Superior temporal gyrus (tissue), 1 donor: ENCODE data around the gene NR5A1.

Source experiments
- DNase-seq: peaks from one replicate; pipeline ENCODE4 v3.0.0-alpha.2; 2016; ENCODE audit errors: extremely low spot score

The NR5A1 gene

DNA sequence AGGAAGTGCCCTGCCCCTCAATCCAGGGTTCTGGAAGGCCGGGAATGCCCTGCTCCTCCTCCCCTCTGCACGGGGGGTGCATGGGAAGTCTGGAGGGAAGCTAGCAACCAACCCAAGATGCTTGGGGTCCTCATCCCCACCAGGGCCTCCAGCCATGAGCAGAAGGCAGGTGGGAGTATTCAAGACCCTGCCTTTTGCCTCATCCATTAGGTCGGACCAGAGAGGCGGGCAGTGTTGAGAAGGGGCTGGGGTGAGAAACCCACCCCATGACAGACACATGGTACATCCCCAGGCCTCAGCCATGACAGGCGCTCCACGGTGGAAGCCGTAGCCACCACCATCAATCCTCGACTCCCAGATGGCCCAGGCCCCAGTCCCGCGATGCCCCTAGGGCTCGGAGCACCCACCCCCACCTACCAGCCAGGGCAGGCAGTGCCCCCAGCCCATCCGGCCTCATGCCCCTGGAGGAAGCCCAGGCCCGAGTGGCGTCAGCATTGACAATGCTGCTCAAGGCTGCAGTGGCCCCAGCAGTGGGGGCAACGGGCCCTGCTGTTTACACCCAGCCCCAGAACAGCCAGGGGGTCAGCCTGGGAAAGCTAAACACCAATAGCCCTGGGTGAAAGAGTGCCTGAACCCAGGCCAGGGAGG is 8.6 kb downstream of the NR5A1 start:
- no peak for DNase-seq

DNA sequence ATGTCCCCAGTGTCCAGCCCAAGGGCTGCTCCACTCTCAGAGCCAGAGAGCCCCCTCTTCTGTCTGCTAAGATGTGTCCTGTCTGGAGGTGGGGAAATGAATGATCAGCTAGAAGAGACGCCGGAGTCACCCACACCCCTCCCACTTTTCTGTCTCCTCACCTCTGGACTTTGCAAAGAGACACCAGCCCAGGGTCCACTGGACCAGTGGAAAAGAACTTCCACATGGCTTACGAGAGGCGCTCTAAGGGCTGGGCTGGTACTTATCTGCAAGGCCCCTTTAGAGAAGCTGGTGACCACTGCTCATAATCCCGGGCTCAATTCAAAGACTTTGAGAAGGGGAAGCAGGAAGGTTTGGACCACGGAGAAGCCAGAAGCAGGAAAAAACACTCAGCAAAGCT is 9.2 kb downstream of the NR5A1 start:
- no peak for DNase-seq

DNA sequence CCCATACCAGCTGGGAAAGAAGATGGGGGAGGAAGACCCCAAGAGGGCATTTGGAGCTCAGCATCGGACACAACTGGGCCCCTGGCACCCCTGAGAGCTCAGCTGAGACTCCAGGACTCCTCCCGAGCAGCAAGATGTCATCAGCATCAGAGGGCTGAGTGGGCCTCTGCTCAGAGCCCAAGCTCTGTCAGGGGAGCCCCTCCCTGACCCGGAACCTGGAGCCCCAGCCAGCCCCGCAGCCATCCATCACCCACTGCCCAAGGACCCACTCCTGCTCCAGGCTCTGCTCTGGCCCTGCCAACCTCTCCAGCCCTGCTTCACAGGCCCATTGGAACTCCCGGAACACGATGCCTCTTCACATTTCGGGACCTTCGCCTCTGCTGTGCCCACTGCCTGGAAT is 9.8 kb downstream of the NR5A1 start:
- no peak for DNase-seq

DNA sequence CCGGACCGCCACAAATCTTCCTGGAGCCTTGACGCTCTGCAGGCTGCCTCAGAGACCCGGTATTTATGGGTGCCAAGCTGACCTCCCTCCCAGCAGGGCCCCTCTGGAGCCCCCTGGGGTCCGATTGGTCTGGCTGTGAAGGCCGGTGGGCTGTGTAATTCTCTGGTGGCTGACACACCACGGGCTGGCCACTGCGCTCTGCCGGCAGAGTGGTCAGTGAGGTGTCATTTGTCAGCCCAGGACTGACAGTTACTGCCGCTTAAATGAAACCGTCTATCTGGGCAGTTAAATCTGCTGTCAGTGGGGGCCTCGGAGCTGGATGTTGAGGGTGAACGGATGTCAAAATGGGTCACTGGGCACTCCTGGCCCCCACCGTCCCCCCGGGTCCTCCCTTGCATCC is 10.7 kb downstream of the NR5A1 start:
- DNase-seq: no peak

GRCh38 chr9:124496075-124496449 is 11.1 kb downstream of the NR5A1 start:
- DNase-seq: no peak

GRCh38 chr9:124495126-124496074 is 11.8 kb downstream of the NR5A1 start:
- no peak for DNase-seq

DNA sequence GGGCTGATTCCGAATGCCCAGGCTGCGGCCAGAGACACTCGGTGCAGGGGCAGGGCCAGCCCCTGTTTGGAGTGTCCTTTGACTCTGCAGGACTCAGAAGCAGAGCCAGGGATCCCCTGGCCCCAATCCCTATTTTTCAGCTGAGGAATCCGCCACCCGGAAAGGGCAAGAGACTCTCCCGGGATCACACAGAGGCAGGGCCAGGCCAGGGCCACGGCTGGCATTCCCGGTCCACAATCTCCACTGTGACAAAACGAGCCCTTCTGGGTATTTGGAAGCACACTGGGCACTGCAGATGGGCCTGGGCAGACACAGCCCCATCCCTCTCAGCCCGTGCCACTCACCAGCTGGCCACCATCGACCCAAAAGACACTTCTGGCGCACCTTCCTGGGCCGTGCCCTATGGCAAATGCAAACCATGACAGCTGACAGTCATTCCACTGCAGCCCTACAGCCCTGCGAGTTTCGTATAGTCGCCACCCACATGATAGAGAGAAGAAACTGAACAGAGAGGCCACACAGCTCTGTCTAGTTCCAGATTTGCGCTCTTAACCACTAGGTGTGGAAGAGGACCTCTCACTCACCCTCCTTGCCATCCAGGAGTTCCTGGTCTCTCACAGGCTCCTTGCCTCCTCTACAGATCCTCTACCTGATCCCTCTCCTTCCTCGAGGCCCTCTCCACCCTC is 13.3 kb downstream of the NR5A1 start:
- DNase-seq: no peak

- no peak for DNase-seq
Measured at GRCh38 chr9:124493218-124493617, 14.0 kb downstream of the NR5A1 start.

DNA sequence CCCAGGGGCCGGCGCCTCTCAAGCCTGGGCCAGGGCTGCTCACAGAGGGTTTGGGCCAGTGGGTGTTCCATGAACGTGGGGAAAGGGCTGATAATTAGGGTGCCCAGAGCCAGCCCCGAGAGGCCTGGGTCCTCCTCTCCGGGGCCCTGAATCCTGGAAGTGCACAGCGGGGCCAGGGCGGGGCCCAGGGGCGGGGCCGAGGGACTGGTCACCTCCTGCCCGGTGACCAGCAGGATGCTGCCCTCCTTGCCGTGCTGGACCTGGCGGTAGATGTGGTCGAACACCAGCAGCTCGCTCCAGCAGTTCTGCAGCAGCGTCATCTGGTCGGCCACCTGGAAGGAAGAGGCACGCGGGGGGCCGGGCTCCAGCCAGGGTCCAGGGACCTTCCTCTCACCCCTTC is 14.4 kb downstream of the NR5A1 start:
- DNase-seq: no peak

DNA sequence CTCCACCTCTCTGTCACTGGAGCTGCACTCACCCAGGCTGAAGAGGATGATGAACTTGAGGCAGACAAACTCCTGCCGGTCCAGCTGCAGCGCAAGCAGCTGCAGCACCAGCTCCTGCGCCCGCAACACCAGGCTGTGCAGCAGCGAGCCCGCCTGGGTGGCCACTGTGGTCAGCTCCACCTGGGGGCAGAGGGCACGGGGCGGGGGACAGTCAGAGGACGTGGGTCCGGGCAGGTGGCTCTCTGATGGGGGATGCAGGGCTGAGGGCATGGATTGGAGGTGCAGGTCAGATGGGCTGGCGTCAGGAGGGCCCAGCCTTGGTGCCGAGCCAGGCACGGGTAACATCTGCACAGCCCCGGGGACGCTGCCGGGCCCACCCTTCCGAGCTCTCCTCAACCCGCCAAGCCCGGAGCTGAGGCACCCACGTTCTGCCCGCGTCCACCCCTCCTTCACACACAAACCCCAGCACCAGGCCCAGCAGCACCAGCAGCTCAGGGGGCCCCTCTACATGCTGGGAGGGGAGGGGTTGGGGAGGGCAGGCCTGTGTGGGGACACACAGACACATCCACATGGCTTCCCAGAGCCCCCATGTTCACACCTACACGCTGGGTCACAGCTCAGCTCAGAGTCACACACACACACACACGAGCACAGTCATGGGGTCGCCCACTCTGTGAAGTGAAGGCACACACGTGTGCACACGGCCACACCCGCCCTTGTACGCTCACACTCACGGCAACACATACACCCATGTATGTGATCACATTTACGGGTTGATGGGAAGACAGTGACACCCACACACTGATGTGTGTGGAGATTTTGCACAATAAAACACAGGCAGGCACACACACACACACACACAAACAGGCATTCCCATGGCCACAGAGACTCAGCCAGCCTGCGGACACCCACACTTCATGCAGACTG is 15.9 kb downstream of the NR5A1 start:
- no peak for DNase-seq

GRCh38 chr9:124490004-124490403 is 17.2 kb downstream of the NR5A1 start:
- DNase-seq: no peak

DNA sequence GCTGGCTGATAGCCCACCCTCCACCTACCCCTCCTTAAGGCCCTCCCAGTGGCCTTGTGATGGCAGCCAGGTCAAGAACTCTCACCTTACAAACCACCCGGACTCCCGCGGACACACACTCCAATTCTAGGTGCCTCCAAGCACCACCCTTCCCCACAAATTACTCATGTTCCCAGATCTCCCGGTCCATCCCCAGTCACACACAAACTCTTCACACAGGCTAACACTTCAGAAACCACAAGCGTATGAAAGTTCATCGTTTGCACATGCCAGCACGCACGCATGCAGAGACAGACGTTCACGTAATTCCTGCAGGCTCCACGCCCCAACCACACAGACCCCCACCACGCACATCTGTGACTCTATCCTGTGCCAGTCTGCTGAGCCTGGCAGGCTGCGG is 18.0 kb downstream of the NR5A1 start:
- no peak for DNase-seq

DNA sequence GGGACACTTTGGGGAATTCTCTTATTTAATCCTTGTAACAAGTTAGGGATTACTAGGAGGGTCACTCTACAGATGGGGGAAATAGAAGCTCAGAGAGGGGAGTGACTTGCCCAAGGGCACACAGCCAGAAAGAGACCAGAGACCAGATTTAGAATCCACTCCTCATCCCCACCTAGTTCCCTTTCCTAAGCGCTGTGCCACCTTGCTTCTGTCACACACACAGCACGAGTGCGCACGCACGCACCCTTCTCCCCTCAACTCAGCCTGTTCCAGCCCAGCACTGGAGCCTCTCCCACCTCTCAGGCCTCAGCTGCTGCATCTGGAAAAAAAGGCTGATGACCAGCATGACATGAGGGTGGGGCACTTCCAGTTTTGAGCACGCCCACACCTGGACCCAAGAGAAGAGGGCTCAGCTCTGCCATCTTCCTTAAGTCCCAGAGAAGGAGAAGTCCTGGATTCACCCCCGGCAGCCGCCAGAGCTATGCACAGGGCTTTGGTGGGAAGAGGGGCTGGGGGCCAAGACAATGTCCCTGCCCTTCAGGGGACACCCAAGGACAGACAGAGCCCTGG is 18.5 kb downstream of the NR5A1 start:
- no peak for DNase-seq

GRCh38 chr9:124487260-124488182 is 19.7 kb downstream of the NR5A1 start:
- DNase-seq: no peak

GRCh38 chr9:124486778-124487259 is 20.4 kb downstream of the NR5A1 start:
- no peak for DNase-seq

- DNase-seq: no peak
Measured at GRCh38 chr9:124485936-124486335, 21.3 kb downstream of the NR5A1 start.

DNA sequence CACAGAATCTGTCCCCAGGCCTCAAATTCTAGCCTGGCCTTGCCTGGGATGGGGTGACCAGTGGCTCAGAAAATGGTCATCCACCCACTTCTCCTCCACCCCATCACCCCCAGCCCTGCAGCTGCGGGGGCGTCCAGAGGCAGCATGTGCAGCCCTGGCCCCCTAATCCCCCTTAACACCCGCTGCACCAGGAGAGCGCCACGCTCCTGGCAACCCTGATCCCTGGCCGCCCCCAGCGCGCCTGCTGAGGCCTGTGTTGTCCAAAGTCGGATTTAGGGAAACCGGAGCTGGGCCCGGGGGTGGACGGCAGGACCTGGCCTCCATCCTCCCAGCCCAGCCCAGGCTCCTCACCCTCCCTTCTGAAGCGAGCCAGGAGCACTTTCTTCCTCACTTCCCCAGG is 22.0 kb downstream of the NR5A1 start:
- DNase-seq: no peak

DNA sequence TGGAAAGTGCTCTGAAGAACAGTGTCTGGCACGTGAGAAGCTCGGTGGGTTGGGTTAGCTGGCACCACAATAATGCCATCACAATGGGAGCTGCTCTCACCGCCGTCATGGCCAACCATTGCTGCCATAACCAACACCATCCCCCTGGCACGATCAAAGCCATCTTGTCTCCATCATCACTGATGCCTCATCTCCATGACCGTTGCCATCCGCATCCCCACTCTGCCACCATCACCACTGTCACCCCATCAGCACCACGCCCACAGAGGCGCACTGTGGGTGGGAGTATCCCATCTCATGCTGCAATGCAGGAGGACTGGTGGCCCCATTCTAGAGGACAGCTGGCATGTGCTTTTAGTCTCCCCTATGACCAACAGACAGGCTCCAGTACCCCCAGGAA is 23.7 kb downstream of the NR5A1 start:
- no peak for DNase-seq

- DNase-seq: no peak
Measured at GRCh38 chr9:124482431-124483031, 24.7 kb downstream of the NR5A1 start.

DNA sequence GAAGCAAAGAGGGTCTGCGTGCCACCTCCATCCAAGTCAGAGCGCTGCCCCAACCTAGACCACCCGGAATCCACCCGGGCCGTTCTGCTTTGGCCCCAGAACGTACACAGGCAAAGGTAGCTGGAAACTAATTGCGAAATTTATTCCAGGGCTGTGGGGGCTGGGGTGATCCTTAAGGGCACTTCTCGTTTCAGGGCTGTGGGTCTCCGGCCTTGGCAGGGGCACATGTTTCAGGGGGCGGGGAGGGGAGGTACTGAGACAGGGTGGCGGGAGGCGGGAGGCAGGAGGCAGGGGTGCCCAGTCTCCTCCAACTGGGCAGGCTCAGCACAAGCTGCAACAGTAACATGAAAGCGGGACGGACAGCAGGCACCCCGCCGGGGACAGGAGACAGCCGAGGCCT is 26.1 kb downstream of the NR5A1 start:
- DNase-seq: no peak
